Measurements from ENCODE around the gene PEAR1. TPM values are rescaled to one million over a fixed set of nuclear protein-coding genes. Genes with fewer than 3 reads are reported as not detected.

PEAR1 gene
- total RNA-seq, 4 donors from 2014 or later, result 7.0 to 10.7 (median 9.1) TPM

DNA sequence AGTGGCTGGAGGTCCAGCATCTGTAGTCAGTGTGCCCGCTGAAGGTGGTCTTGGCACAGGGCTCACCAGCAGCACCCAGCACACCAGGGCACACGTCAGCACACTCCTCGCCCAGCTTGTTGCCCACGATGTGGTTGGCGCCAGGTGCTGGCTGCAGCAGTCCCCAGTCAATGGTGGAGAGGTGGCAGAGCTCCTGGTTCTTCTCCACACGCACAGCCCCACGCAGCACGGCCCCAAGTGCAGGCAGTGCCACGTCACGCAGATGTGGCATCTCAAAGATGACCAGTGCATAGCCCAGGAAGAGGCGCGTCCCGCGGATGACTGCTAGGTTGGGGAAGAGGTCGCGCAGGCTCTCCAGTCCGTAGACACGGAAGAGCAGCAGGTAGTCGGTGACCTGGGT is 39.8 kb upstream of the PEAR1 start:
- Histone ChIP-seq H3K27me3 (peaks cover 56% of the 10 kb centered on the region), H3K27ac (no peak overlapping the region), H3K36me3 (no peaks in the 10 kb centered on the region), H3K9me3 (no peaks in the 10 kb centered on the region), H3K4me3 (no peak overlapping the region), H3K4me1 (peaks cover 0 to 22% (median 2%) of the 10 kb centered on the region in 3 donors)
- TF ChIP-seq EP300 (IDR thresholded peaks at IDR 0.05), result no peak
- TF ChIP-seq, protein P1, sequence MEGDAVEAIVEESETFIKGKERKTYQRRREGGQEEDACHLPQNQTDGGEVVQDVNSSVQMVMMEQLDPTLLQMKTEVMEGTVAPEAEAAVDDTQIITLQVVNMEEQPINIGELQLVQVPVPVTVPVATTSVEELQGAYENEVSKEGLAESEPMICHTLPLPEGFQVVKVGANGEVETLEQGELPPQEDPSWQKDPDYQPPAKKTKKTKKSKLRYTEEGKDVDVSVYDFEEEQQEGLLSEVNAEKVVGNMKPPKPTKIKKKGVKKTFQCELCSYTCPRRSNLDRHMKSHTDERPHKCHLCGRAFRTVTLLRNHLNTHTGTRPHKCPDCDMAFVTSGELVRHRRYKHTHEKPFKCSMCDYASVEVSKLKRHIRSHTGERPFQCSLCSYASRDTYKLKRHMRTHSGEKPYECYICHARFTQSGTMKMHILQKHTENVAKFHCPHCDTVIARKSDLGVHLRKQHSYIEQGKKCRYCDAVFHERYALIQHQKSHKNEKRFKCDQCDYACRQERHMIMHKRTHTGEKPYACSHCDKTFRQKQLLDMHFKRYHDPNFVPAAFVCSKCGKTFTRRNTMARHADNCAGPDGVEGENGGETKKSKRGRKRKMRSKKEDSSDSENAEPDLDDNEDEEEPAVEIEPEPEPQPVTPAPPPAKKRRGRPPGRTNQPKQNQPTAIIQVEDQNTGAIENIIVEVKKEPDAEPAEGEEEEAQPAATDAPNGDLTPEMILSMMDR (IDR thresholded peaks at IDR 0.05), result no peak
- TF ChIP-seq POLR2A (IDR thresholded peaks at IDR 0.05), result no peak
- no peak for TF ChIP-seq POLR2AphosphoS5 (IDR thresholded peaks at IDR 0.05)
- ATAC-seq, result no peak
- 100% methylated on average over 1 of the region's 19 CpGs; no CpG with 5 or more reads in 1 of the 2 donors for WGBS, 2 donors (ENCODE audit: low coverage in 1 of 2)

DNA sequence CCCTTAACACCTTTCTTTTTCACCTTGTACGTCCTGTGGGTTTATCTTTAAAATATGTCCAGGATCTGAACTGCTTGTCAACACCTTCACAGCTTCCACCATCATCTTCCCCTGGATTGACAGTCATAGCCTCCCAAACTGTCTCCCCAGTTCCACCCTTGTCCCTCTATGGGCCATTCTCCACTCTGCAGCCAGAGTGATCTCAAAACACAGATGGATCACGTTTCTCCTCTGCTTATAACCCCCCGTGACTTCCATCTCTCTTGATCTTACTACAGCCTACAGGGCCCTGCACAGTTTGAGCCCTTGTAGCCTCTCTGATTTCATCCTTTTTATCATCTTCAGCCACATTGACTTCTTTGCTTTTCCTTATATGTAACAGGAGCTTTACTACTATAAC is 38.9 kb upstream of the PEAR1 start:
- Histone ChIP-seq H3K36me3 (no peaks in the 10 kb centered on the region), H3K9me3 (no peaks in the 10 kb centered on the region), H3K27me3 (peaks cover 56% of the 10 kb centered on the region), H3K4me3 (no peak overlapping the region), H3K27ac (no peak overlapping the region), H3K4me1 (peaks cover 0 to 28% (median 8%) of the 10 kb centered on the region in 3 donors)
- TF ChIP-seq, protein P1 (IDR thresholded peaks at IDR 0.05), result no peak
- no peak for TF ChIP-seq EP300 (IDR thresholded peaks at IDR 0.05)
- no peak for TF ChIP-seq POLR2A (IDR thresholded peaks at IDR 0.05)
- no peak for TF ChIP-seq POLR2AphosphoS5 (IDR thresholded peaks at IDR 0.05)
- ATAC-seq, result no peak
- 44 to 69% methylated on average over 2 to 3 of the region's 3 CpGs for WGBS, 2 donors (ENCODE audit: low coverage in 1 of 2)

DNA sequence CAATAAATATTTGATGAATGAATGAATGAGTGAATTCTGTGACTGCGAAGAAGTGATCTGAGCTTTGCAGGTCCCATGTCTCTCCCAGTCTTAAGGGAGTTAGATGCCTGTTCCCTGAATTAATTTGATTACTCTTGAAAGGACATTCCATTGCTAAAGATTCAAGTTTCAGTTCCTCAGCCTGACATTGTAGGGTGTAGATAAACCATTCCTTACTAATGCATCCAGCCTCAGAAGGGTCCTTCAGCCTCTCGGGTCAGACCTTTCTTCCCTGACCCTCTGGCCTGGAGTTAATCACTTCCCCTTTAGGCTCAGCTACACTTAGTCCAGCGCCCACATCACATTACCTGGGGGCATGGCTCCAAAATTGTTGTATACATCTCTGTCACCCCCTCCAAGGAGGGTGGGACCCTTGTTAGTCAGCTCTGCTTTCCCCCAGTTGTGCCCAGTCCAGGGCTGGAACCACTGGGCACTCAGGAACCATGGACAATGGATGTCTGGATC is 37.2 kb upstream of the PEAR1 start:
- Histone ChIP-seq H3K36me3 (no peaks in the 10 kb centered on the region), H3K4me1 (peaks cover 0 to 45% (median 22%) of the 10 kb centered on the region in 3 donors), H3K27ac (no peak overlapping the region), H3K9me3 (no peaks in the 10 kb centered on the region), H3K27me3 (peaks cover 67% of the 10 kb centered on the region), H3K4me3 (no peak overlapping the region)
- TF ChIP-seq EP300 (IDR thresholded peaks at IDR 0.05) (no peak), POLR2AphosphoS5 (IDR thresholded peaks at IDR 0.05) (no peak), POLR2A (IDR thresholded peaks at IDR 0.05) (no peak)
- TF ChIP-seq, protein P1 (IDR thresholded peaks at IDR 0.05), result no peak
- ATAC-seq, result no peak
- WGBS, 2 donors (ENCODE audit: low coverage in 1 of 2), result 79 to 83% methylated on average over 1 to 3 of the region's 3 CpGs

DNA sequence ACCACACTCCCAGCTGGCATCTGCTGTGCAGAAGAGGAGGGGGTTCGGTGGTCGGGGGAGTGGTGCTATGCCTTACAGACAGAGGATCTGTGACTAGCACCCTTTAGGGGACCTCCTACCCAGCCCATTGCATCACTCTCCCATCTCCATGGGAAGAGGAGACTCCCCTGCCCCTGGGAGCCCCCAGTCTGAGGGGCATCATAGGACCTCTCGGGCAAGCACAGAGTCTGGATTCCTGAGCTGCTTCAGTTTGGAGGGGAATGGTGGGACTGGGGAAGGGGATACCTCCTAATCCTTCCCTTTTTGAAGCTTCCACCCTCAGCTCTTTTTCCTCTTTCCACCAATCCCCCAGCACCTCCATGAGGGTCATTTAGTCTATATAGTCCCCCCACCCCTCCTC is 36.0 kb upstream of the PEAR1 start:
- Histone ChIP-seq H3K4me3 (no peak overlapping the region), H3K27ac (no peak overlapping the region), H3K4me1 (peaks cover 0 to 39% (median 22%) of the 10 kb centered on the region in 3 donors), H3K27me3 (peaks cover 73% of the 10 kb centered on the region), H3K9me3 (no peaks in the 10 kb centered on the region), H3K36me3 (no peaks in the 10 kb centered on the region)
- TF ChIP-seq POLR2AphosphoS5 (IDR thresholded peaks at IDR 0.05) (no peak), EP300 (IDR thresholded peaks at IDR 0.05) (no peak), POLR2A (IDR thresholded peaks at IDR 0.05) (no peak)
- TF ChIP-seq, protein P1 (IDR thresholded peaks at IDR 0.05), result no peak
- WGBS, 2 donors (ENCODE audit: low coverage in 1 of 2), result no CpG with 5 or more reads among the region's 3 CpGs
- no peak for ATAC-seq

DNA sequence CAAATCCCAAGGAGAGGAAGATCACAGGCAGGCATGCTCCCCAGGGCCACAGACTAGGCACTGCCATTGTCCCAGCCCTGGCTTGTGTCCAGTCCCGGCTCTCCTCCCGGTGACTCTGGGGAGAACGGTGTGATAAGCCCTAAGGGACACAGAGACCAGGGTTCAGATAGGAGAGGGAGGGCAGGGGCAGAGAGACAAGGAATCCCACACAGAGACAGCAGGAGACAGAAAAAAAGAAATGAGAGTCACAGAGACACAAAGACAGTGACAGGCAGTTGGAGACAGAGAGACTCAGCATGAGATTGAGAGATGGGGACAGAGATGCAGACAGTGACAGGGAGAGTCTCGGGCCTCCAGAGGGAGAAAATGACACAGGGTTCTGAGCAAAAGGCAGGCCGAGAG is 35.0 kb upstream of the PEAR1 start:
- H3K4me3 ChIP-seq, result peak overlapping the region in 1 of 2 donors; percentile 43
- ATAC-seq, result no peak
- TF ChIP-seq, protein P1 (IDR thresholded peaks at IDR 0.05), result no peak
- TF ChIP-seq POLR2A (IDR thresholded peaks at IDR 0.05), result no peak
- no peak for TF ChIP-seq EP300 (IDR thresholded peaks at IDR 0.05)
- no peak for TF ChIP-seq POLR2AphosphoS5 (IDR thresholded peaks at IDR 0.05)
- peaks cover 0 to 35% (median 22%) of the 10 kb centered on the region in 3 donors for H3K4me1 ChIP-seq
- no peaks in the 10 kb centered on the region for H3K36me3 ChIP-seq
- no peak overlapping the region for H3K27ac ChIP-seq
- H3K27me3 ChIP-seq, result peaks cover 83% of the 10 kb centered on the region
- no peaks in the 10 kb centered on the region for H3K9me3 ChIP-seq
- WGBS, 2 donors (ENCODE audit: low coverage in 1 of 2), result 4 to 7% methylated on average over 2 of the region's 5 CpGs
